Mesendoderm (in vitro differentiated cells): ENCODE measurements around the gene NISCH.

Experiments
- DNase-seq: peaks from one replicate; pipeline ENCODE4 v3.0.0; 2013
- H2AK5ac ChIP-seq: 2 replicates; pipeline ENCODE4 v1.6.1; 2013; ENCODE audit warnings: low read length, inconsistent platforms
- H2BK120ac ChIP-seq: 2 replicates; pipeline ENCODE4 v1.6.1; 2013; ENCODE audit warnings: low read depth, mild to moderate bottlenecking, low read length, moderate library complexity, mixed read lengths
- H2BK15ac ChIP-seq: replicated peaks from 2 replicates; pipeline ENCODE4 v1.6.1; 2013; ENCODE audit warnings: low read depth, mild to moderate bottlenecking, moderate library complexity
- H2BK5ac ChIP-seq: 2 replicates; pipeline ENCODE4 v1.6.1; 2013; ENCODE audit warnings: low read length, inconsistent platforms
- H3K18ac ChIP-seq: 2 replicates; pipeline ENCODE4 v1.6.1; 2013; ENCODE audit warnings: mild to moderate bottlenecking, low read length, mixed read lengths
- H3K23ac ChIP-seq: one replicate; pipeline ENCODE4 v1.6.1; 2013; ENCODE audit warnings: low read length
- H3K27ac ChIP-seq: 2 replicates; pipeline ENCODE4 v1.5.1; 2013; ENCODE audit warnings: low read depth, mild to moderate bottlenecking, inconsistent platforms, low read length, moderate library complexity
- H3K27me3 ChIP-seq: 2 replicates; pipeline ENCODE4 v1.6.1; 2013; ENCODE audit warnings: low read length, control low read depth, mild to moderate bottlenecking, inconsistent platforms; ENCODE audit not compliant: insufficient read depth, poor library complexity
- H3K36me3 ChIP-seq: 2 replicates; pipeline ENCODE4 v1.6.1; 2013; ENCODE audit warnings: low read length, inconsistent platforms; ENCODE audit not compliant: control insufficient read depth, insufficient read depth
- H3K4ac ChIP-seq: one replicate; pipeline ENCODE4 v1.6.1; 2013; ENCODE audit warnings: low read depth, mild to moderate bottlenecking, low read length, moderate library complexity
- H3K4me1 ChIP-seq: 2 replicates; pipeline ENCODE4 v1.6.1; 2013; ENCODE audit warnings: low read depth, low read length, inconsistent platforms; ENCODE audit not compliant: control insufficient read depth
- H3K4me2 ChIP-seq: 2 replicates; pipeline ENCODE4 v1.6.1; 2013; ENCODE audit warnings: low read length
- H3K4me3 ChIP-seq: 2 replicates; pipeline ENCODE4 v1.5.1; 2013; ENCODE audit warnings: mild to moderate bottlenecking, low read length
- H3K56ac ChIP-seq: one replicate; pipeline ENCODE4 v1.6.1; 2013; ENCODE audit warnings: low read length
- H3K79me1 ChIP-seq: 2 replicates; pipeline ENCODE4 v1.6.1; 2013; ENCODE audit warnings: low read length, inconsistent platforms
- H3K79me2 ChIP-seq: 2 replicates; pipeline ENCODE4 v1.6.1; 2013; ENCODE audit warnings: mild to moderate bottlenecking, low read length; ENCODE audit not compliant: control insufficient read depth, insufficient read depth
- H3K9ac ChIP-seq: 2 replicates; pipeline ENCODE4 v1.6.1; 2013; ENCODE audit warnings: low read length, inconsistent platforms
- H4K5ac ChIP-seq: one replicate; pipeline ENCODE4 v1.6.1; 2013; ENCODE audit warnings: low read length
- H4K8ac ChIP-seq: one replicate; pipeline ENCODE4 v1.6.1; 2013; ENCODE audit warnings: low read depth, mild to moderate bottlenecking, control low read depth, low read length, moderate library complexity
- WGBS: extraction: QIAGEN DNeasy Blood & Tissue Kit; methylation state at CpG from one replicate; pipeline ENCODE4 v1.1.7; 2013; ENCODE audit warnings: low lambda C conversion rate, missing lambda C conversion rate; ENCODE audit not compliant: insufficient coverage; ENCODE audit errors: extremely low coverage; 5-methylcytosine and 5-hydroxymethylcytosine counted together

NISCH gene

GRCh38 chr3:52429779-52430415 is 25.5 kb upstream of the NISCH start:
- H3K4me2 ChIP-seq: no peak overlapping the region
- H2BK15ac ChIP-seq: no peak overlapping the region
- H3K23ac ChIP-seq: no peak overlapping the region
- no peaks in the 10 kb centered on the region for H3K36me3 ChIP-seq
- no peaks in the 10 kb centered on the region for H3K4me1 ChIP-seq
- H2BK120ac ChIP-seq: no peak overlapping the region
- no peak overlapping the region for H2AK5ac ChIP-seq
- H3K4me3 ChIP-seq: no peak overlapping the region
- DNase-seq: peak; percentile 16
- no peak overlapping the region for H4K8ac ChIP-seq
- H3K27ac ChIP-seq: no peak overlapping the region
- H3K79me2 ChIP-seq: no peaks in the 10 kb centered on the region
- WGBS: no CpG with 5 or more reads among the region's 7 CpGs
- no peak overlapping the region for H2BK5ac ChIP-seq
- H3K9ac ChIP-seq: no peak overlapping the region
- no peaks in the 10 kb centered on the region for H3K27me3 ChIP-seq
- H3K18ac ChIP-seq: no peak overlapping the region
- no peak overlapping the region for H3K4ac ChIP-seq
- no peaks in the 10 kb centered on the region for H3K79me1 ChIP-seq
- H3K56ac ChIP-seq: no peak overlapping the region
- no peak overlapping the region for H4K5ac ChIP-seq

DNA sequence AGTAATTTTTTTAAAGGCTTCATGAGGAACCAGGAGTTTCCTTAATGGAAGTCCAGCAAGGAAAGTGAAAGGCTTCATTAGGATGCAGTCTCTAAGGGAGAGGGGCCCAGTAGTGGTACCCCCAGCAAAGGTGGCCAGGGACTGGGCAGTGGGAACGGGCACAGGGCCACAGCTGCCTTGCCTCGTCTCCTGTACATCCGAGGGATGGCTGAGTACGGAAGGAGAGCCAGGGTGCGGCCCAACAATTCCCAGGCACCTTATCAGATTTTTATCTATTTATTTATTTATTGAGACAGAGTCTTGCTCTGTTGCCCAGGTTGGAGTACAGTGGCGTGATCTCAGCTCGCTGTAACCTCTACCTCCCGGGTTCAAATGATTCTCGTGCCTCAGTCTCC is 25.0 kb upstream of the NISCH start:
- Histone ChIP-seq H4K8ac (no peak overlapping the region), H2BK15ac (no peak overlapping the region), H3K9ac (no peak overlapping the region), H3K4me3 (no peak overlapping the region), H3K79me2 (no peaks in the 10 kb centered on the region), H3K23ac (no peak overlapping the region), H3K27ac (no peak overlapping the region), H2BK5ac (no peak overlapping the region), H3K79me1 (no peaks in the 10 kb centered on the region), H3K36me3 (no peaks in the 10 kb centered on the region), H4K5ac (no peak overlapping the region), H3K4ac (no peak overlapping the region), H3K4me1 (no peaks in the 10 kb centered on the region), H3K18ac (no peak overlapping the region), H2AK5ac (no peak overlapping the region), H3K56ac (no peak overlapping the region), H3K27me3 (no peaks in the 10 kb centered on the region), H2BK120ac (no peak overlapping the region), H3K4me2 (no peak overlapping the region)
- no peak for DNase-seq
- no CpG with 5 or more reads among the region's 9 CpGs for WGBS

DNA sequence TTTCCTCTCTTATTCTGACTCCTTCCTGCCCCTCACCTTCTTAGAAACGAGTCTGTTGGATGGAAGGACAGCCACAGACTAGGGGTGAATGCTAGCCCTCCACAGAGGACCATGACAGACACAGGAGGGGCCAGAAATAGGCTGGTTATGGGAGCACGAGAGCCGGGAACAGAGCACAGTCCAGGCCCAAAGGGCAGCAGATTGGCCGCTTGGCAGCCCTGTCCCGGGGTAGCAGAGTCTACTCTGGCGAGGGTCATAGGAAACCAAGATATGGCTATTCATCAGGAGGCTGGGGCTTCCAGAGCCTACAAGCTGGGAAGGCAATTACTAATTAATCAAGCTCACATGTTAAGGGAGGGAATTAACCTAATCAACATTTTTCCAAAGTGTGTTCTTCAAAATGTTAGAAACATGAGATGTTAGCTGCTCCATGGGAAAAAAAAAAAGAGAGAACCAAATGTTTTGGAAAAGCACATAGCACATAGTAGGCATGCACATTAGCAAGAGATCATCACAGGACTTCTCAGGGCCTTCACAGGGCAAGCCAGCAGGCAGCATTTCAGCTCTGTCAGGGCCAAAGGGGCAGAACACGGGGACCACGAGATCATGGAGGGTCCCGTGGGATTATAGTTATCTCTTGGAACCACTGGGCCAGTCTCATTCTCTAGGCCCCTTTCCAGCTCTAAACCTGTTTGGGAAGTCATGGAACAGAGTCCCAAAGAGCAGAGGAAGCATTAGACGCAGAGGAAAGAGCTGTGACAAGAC is 23.8 kb upstream of the NISCH start:
- no CpG with 5 or more reads among the region's 10 CpGs for WGBS

DNA sequence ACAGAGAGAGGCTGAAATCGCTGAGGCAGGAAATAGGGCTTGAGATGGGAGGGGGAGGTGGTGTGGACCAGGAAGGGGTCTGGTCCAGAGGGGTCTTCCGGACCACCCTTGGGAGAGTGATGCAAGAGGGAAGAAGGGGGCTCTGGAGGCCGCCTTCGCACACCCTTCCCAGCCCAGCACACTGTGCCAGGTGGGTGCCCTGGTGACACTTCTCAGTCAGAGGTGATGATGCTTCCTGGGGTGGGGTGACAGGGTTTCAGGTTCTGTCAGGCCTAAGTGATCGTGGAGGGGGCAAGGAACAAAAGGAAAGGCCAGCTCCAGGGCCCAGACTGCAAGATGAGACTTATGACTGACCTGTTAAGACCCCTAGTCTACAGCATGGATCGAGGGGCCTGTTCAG is 23.2 kb upstream of the NISCH start:
- H4K5ac ChIP-seq: no peak overlapping the region
- H3K27ac ChIP-seq: no peak overlapping the region
- H3K4me2 ChIP-seq: no peak overlapping the region
- H2AK5ac ChIP-seq: no peak overlapping the region
- H3K18ac ChIP-seq: no peak overlapping the region
- H3K79me2 ChIP-seq: no peaks in the 10 kb centered on the region
- peak overlapping the region; percentile 66 for H3K23ac ChIP-seq
- H3K36me3 ChIP-seq: no peaks in the 10 kb centered on the region
- no CpG with 5 or more reads among the region's 6 CpGs for WGBS
- H3K4ac ChIP-seq: no peak overlapping the region
- no peak overlapping the region for H2BK15ac ChIP-seq
- no peak overlapping the region for H4K8ac ChIP-seq
- no peaks in the 10 kb centered on the region for H3K4me1 ChIP-seq
- no peak overlapping the region for H3K9ac ChIP-seq
- no peak overlapping the region for H3K4me3 ChIP-seq
- DNase-seq: no peak
- no peaks in the 10 kb centered on the region for H3K79me1 ChIP-seq
- no peak overlapping the region for H2BK5ac ChIP-seq
- H3K56ac ChIP-seq: no peak overlapping the region
- H3K27me3 ChIP-seq: no peaks in the 10 kb centered on the region
- H2BK120ac ChIP-seq: no peak overlapping the region

More for the DNA sequence above, 23.8 kb upstream of the NISCH start:
- Histone ChIP-seq H2BK120ac (no peak overlapping the region), H3K56ac (no peak overlapping the region), H3K4me1 (no peaks in the 10 kb centered on the region), H2AK5ac (no peak overlapping the region), H2BK5ac (no peak overlapping the region), H3K4me2 (no peak overlapping the region), H3K36me3 (no peaks in the 10 kb centered on the region), H3K27me3 (no peaks in the 10 kb centered on the region), H3K4ac (no peak overlapping the region), H3K9ac (no peak overlapping the region), H3K79me1 (no peaks in the 10 kb centered on the region), H2BK15ac (no peak overlapping the region), H4K8ac (no peak overlapping the region), H4K5ac (no peak overlapping the region), H3K23ac (peak overlapping the region; percentile 66), H3K4me3 (no peak overlapping the region), H3K18ac (no peak overlapping the region), H3K79me2 (no peaks in the 10 kb centered on the region), H3K27ac (no peak overlapping the region)
- DNase-seq: no peak

DNA sequence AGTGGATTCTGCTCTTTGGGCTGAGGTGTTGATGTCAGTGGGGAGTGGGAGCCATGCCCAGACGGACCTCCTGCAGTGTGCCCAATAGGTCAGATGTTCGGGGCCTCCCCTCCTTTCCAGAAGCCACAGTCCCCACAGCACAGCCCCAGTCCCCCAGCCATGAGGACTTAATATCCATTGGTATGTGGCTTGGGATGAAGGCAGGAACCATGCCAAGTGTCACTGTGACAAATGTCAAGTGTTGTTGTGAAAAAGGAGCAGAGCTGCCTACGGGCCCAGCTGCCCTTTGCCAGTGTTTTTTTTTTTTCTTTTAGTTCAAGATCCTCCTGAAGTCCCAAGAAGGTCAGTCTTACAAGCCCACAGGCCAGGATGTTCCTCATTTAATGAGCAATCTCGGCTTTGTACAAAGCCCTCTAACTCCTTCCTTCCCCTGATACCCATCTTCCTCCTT is 22.7 kb upstream of the NISCH start:
- H3K27ac ChIP-seq: no peak overlapping the region
- H3K4ac ChIP-seq: no peak overlapping the region
- H3K4me3 ChIP-seq: no peak overlapping the region
- no peaks in the 10 kb centered on the region for H3K27me3 ChIP-seq
- H3K4me2 ChIP-seq: no peak overlapping the region
- no peak overlapping the region for H2BK15ac ChIP-seq
- H2AK5ac ChIP-seq: no peak overlapping the region
- WGBS: no CpG with 5 or more reads among the region's 4 CpGs
- H3K23ac ChIP-seq: no peak overlapping the region
- no peaks in the 10 kb centered on the region for H3K79me2 ChIP-seq
- H4K8ac ChIP-seq: no peak overlapping the region
- no peaks in the 10 kb centered on the region for H3K36me3 ChIP-seq
- no peak overlapping the region for H3K56ac ChIP-seq
- H4K5ac ChIP-seq: no peak overlapping the region
- H3K9ac ChIP-seq: no peak overlapping the region
- H3K4me1 ChIP-seq: no peaks in the 10 kb centered on the region
- no peak overlapping the region for H2BK120ac ChIP-seq
- no peak overlapping the region for H2BK5ac ChIP-seq
- H3K79me1 ChIP-seq: no peaks in the 10 kb centered on the region
- no peak overlapping the region for H3K18ac ChIP-seq
- DNase-seq: no peak
